Measurements from ENCODE around the gene ZNF276. TPM values are rescaled to one million over a fixed set of nuclear protein-coding genes. Genes with fewer than 3 reads are reported as not detected.

The ZNF276 gene
- total RNA-seq, 4 donors from 2014 or later, result 21.2 to 38.9 (median 24.9) TPM

DNA sequence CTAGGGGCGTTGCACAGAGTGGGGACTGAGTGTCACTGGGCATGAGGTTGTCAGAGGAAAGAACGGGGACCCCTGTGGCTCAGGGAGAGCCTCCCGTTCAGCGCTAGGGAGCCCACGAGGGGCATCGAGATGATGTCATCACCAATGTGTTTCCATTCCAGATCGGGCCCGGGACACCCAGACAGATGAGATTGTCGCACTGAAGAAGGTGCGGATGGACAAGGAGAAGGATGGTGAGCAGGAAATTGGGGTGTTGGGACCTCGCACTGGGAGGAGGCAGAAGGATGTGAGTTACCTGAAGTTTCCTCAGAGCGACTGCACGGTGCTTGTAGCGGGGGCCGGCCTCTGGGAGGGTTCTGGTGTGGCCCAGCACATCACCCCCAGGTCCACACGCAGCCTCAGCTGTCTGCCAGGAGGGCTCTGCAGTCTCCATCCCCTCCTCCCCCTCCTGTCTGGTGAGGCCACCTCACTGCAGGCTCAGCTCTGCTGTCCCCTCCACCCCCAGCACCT, 30.9 kb upstream of the ZNF276 start:
- Histone ChIP-seq H3K27me3 (no peaks in the 10 kb centered on the region), H3K27ac (no peak overlapping the region), H3K36me3 (peaks cover 32 to 38% of the 10 kb centered on the region in 2 donors), H3K9me3 (no peaks in the 10 kb centered on the region), H3K4me1 (peaks cover 8 to 11% of the 10 kb centered on the region in 2 donors), H3K4me3 (replicated peaks in 1 of 3) (no peak overlapping the region)
- intact Hi-C loops (cut with DNase I), result no loop called here
- TF ChIP-seq, protein P1, sequence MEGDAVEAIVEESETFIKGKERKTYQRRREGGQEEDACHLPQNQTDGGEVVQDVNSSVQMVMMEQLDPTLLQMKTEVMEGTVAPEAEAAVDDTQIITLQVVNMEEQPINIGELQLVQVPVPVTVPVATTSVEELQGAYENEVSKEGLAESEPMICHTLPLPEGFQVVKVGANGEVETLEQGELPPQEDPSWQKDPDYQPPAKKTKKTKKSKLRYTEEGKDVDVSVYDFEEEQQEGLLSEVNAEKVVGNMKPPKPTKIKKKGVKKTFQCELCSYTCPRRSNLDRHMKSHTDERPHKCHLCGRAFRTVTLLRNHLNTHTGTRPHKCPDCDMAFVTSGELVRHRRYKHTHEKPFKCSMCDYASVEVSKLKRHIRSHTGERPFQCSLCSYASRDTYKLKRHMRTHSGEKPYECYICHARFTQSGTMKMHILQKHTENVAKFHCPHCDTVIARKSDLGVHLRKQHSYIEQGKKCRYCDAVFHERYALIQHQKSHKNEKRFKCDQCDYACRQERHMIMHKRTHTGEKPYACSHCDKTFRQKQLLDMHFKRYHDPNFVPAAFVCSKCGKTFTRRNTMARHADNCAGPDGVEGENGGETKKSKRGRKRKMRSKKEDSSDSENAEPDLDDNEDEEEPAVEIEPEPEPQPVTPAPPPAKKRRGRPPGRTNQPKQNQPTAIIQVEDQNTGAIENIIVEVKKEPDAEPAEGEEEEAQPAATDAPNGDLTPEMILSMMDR (IDR thresholded peaks at IDR 0.05), result no peak
- no peak for TF ChIP-seq POLR2A (IDR thresholded peaks at IDR 0.05)
- DNase-seq, result no peak
- WGBS, 2 donors, result 93 to 97% methylated on average over 16 of the region's 16 CpGs

- no peak for DNase-seq
- peaks cover 32 to 38% of the 10 kb centered on the region in 2 donors for H3K36me3 ChIP-seq
- WGBS, 2 donors, result 95 to 98% methylated on average over 14 to 20 of the region's 21 CpGs
Observed at GRCh38 chr16:89691231-89691985, 29.9 kb upstream of the ZNF276 start.

GRCh38 chr16:89691986-89692569, 29.3 kb upstream of the ZNF276 start:
- Histone ChIP-seq H3K9me3 (no peaks in the 10 kb centered on the region), H3K27ac (no peak overlapping the region), H3K36me3 (peaks cover 32 to 38% of the 10 kb centered on the region in 2 donors), H3K4me1 (peaks cover 8 to 11% of the 10 kb centered on the region in 2 donors), H3K4me3 (replicated peaks in 1 of 3) (no peak overlapping the region), H3K27me3 (no peaks in the 10 kb centered on the region)
- 80 to 87% methylated on average over 9 to 13 of the region's 13 CpGs for WGBS, 2 donors
- no peak for TF ChIP-seq POLR2A (IDR thresholded peaks at IDR 0.05)
- TF ChIP-seq, protein P1 (IDR thresholded peaks at IDR 0.05), result no peak
- intact Hi-C loops (cut with DNase I), result no loop called here
- DNase-seq, result no peak

More at GRCh38 chr16:89691231-89691985, 29.9 kb upstream of the ZNF276 start:
- TF ChIP-seq, protein P1 (IDR thresholded peaks at IDR 0.05), result no peak
- no peak for TF ChIP-seq POLR2A (IDR thresholded peaks at IDR 0.05)
- H3K9me3 ChIP-seq, result no peaks in the 10 kb centered on the region
- intact Hi-C loops (cut with DNase I), result no loop called here
- H3K27ac ChIP-seq, result no peak overlapping the region
- H3K4me3 ChIP-seq (replicated peaks in 1 of 3), result no peak overlapping the region
- H3K4me1 ChIP-seq, result peaks cover 8 to 11% of the 10 kb centered on the region in 2 donors
- H3K27me3 ChIP-seq, result no peaks in the 10 kb centered on the region

DNA sequence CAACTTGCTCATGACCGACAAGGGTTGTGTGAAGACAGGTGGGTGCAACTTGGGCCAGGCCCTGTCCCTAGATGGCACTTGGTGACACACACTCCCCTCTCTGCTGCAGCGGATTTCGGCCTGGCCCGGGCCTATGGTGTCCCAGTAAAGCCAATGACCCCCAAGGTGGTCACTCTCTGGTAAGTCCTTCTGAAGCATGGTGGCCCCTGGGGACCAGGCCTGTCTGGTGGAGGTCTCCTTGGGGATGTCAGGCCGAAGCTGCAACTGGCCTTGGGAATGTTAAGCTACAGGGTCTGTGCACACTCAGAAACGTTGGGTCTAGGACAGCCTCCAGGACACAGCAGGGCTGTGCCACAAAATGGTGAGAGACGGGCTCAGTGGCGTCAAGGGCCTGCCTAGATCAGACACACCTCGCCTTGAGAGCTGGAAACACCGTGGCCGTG, 28.0 kb upstream of the ZNF276 start:
- Histone ChIP-seq H3K4me1 (no peaks in the 10 kb centered on the region), H3K27me3 (no peaks in the 10 kb centered on the region), H3K36me3 (peaks cover 32 to 38% of the 10 kb centered on the region in 2 donors), H3K9me3 (no peaks in the 10 kb centered on the region), H3K4me3 (replicated peaks in 1 of 3) (no peak overlapping the region), H3K27ac (no peak overlapping the region)
- intact Hi-C loops (cut with DNase I), result no loop called here
- DNase-seq, result no peak
- TF ChIP-seq POLR2A (IDR thresholded peaks at IDR 0.05), result no peak
- TF ChIP-seq, protein P1 (IDR thresholded peaks at IDR 0.05), result no peak
- 94 to 100% methylated on average over 7 to 9 of the region's 11 CpGs for WGBS, 2 donors

Measured in thyroid gland (tissue), 4 donors.